T-cell (primary cell): ENCODE measurements around the gene REXO1. TPM values are rescaled to one million over a fixed set of nuclear protein-coding genes. Genes with fewer than 3 reads are reported as not detected.
"Not testable (repeated sequence)": the region's sequence is repeated elsewhere in the genome, so short reads cannot be mapped to it uniquely, and the experiment has no call there.

Experiments
- ATAC-seq, 4 experiments: fragments of 200-7000 bp in 3 of 4; fragments of 150-1000 bp in 1 of 4; cut with Tn5 transposase; replicated peaks in 1 of 4; 1 replicate in 3 of 4; 2 replicates in 1 of 4; pipeline ENCODE4 v1.10.0; 2021; ENCODE audit warnings: moderate library complexity in 3 of 4, mild to moderate bottlenecking in 2 of 4, moderate number of reproducible peaks in 1 of 4
- CTCF ChIA-PET, 2 donors: fragments of 300-600 bp; sonication (Branson Sonifier 250); formaldehyde crosslinking; loops; one replicate each; lab custom pipeline; 2022; ENCODE audit warnings: antibody characterized with exemption in 2 of 2; lab: Charles Lee
- POLR2A ChIA-PET, 2 donors: fragments of 300-600 bp; sonication (Branson Sonifier 250); formaldehyde crosslinking; loops; one replicate each; lab custom pipeline; 2022; ENCODE audit warnings: antibody characterized with exemption in 2 of 2; lab: Charles Lee
- DNase-seq, 35 experiments: peaks; one replicate each; pipeline versions ENCODE4 v3.0.0 to v3.0.0-alpha.2; 2013 to 2023
- H3K27ac ChIP-seq: one replicate; pipeline ENCODE4 v1.5.1; 2013; ENCODE audit warnings: low read length
- H3K27me3 ChIP-seq, 2 experiments: replicated peaks in 1 of 2; 1 replicate in 1 of 2; 2 replicates in 1 of 2; pipeline versions ENCODE4 v1.6.1 to v1.7.0; 2013; ENCODE audit warnings: low read length in 1 of 2, mixed read lengths in 1 of 2; ENCODE audit not compliant: control insufficient read depth in 2 of 2, insufficient read depth in 2 of 2; ENCODE audit errors: extremely low read depth in 1 of 2
- H3K36me3 ChIP-seq, 2 donors: 1 replicate in 1 of 2; 2 replicates in 1 of 2; pipeline versions ENCODE4 v1.6.1 to v1.7.0; 2013; ENCODE audit warnings: low read length in 1 of 2; ENCODE audit not compliant: control insufficient read depth in 2 of 2, insufficient read depth in 1 of 2; ENCODE audit errors: extremely low read depth in 1 of 2
- H3K4me1 ChIP-seq, 2 experiments: 1 replicate in 1 of 2; 2 replicates in 1 of 2; pipeline versions ENCODE4 v1.6.1 to v1.7.0; 2013; ENCODE audit warnings: low read length in 2 of 2, mixed read lengths in 1 of 2; ENCODE audit not compliant: insufficient read depth in 2 of 2, control insufficient read depth in 1 of 2; ENCODE audit errors: extremely low read depth in 1 of 2
- H3K4me3 ChIP-seq, 2 donors: 1 replicate in 1 of 2; 2 replicates in 1 of 2; pipeline versions ENCODE4 v1.5.1 to v1.7.0; 2013; ENCODE audit warnings: mild to moderate bottlenecking in 2 of 2, low read length in 1 of 2, moderate library complexity in 1 of 2; ENCODE audit not compliant: control insufficient read depth in 1 of 2; ENCODE audit errors: extremely low read depth in 1 of 2
- H3K9me3 ChIP-seq: 2 replicates; pipeline ENCODE4 v1.7.0; 2013
- H3K27ac Mint-ChIP-seq, 2 donors: one replicate each; pipeline ENCODE4 v1.8.0; 2020 to 2021; ENCODE audit warnings: mild to moderate bottlenecking in 2 of 2, mixed read lengths in 2 of 2
- H3K27me3 Mint-ChIP-seq, 2 donors: one replicate each; pipeline ENCODE4 v1.8.0; 2021 to 2022; ENCODE audit warnings: mixed read lengths in 2 of 2
- H3K36me3 Mint-ChIP-seq: one replicate; pipeline ENCODE4 v1.8.0; 2021; ENCODE audit warnings: mixed read lengths
- H3K4me1 Mint-ChIP-seq, 3 donors: one replicate each; pipeline ENCODE4 v1.8.0; 2020 to 2022; ENCODE audit warnings: mixed read lengths in 3 of 3, mild to moderate bottlenecking in 1 of 3
- H3K4me3 Mint-ChIP-seq, 3 donors: one replicate each; pipeline ENCODE4 v1.8.0; 2020 to 2022; ENCODE audit warnings: mild to moderate bottlenecking in 3 of 3, mixed read lengths in 3 of 3, moderate library complexity in 3 of 3
- H3K9me3 Mint-ChIP-seq, 3 donors: one replicate each; pipeline ENCODE4 v1.8.0; 2020 to 2022; ENCODE audit warnings: mixed read lengths in 3 of 3
- WGBS: methylation state at CpG from one replicate; pipeline ENCODE4 v1.1.5; 2013; ENCODE audit warnings: missing lambda C conversion rate; ENCODE audit not compliant: insufficient coverage; 5-methylcytosine and 5-hydroxymethylcytosine counted together
- total RNA-seq, 35 experiments: library from RNA in 6 of 35; stranded (reverse) in 6 of 35; fragments of 120-200 nt in 1 of 35; gene quantifications; one replicate each; pipeline versions ENCODE4 v1.2.1 to v1.2.4 and lab custom pipeline; 2013 to 2026

Gene REXO1
- total RNA-seq, 5 donors from 2014 or later (not counting 1 experiment from before 2014, with no cell fraction given): 68.4 to 97.5 (median 78.7) TPM

- H3K36me3 ChIP-seq: peaks cover 6 to 15% of the 10 kb centered on the region in 2 donors
- H3K9me3 ChIP-seq: no peaks in the 10 kb centered on the region
- WGBS: 9% methylated on average over 24 of the region's 31 CpGs
- Mint-ChIP-seq H3K36me3 (peaks cover 11% of the 10 kb centered on the region), H3K27ac (peak overlapping the region; percentile 95 to 99), H3K4me3 (peak overlapping the region; percentile 94 to 99 (median 97)), H3K9me3 (no peaks in the 10 kb centered on the region), H3K27me3 (no peaks in the 10 kb centered on the region), H3K4me1 (peaks cover 30 to 42% (median 32%) of the 10 kb centered on the region in 3 donors)
- H3K27ac ChIP-seq: peak overlapping the region; percentile 95
- ChIA-PET POLR2A (interaction anchor here in 1 of 2 donors (0.6 kb wide), 1 partner anchor 70 kb away, joined by 3 read pairs; no protein-coding TSS in a partner anchor), CTCF (no interaction called here)
- ATAC-seq (peak; percentile 38 to 72 (median 60)), DNase-seq (peak; percentile 54 to 92 (median 79))
- H3K4me3 ChIP-seq: peak overlapping the region; percentile 85 to 99
- H3K27me3 ChIP-seq: no peaks in the 10 kb centered on the region
- peaks cover 17 to 57% of the 10 kb centered on the region in 2 experiments for H3K4me1 ChIP-seq
Observed at GRCh38 chr19:1882089-1882785, 34.0 kb upstream of the REXO1 start.

GRCh38 chr19:1881393-1882088 is 33.3 kb upstream of the REXO1 start:
- peaks cover 6 to 15% of the 10 kb centered on the region in 2 donors for H3K36me3 ChIP-seq
- H3K36me3 Mint-ChIP-seq: peaks cover 11% of the 10 kb centered on the region
- H3K27me3 ChIP-seq, H3K27me3 Mint-ChIP-seq, POLR2A ChIA-PET, DNase-seq, H3K9me3 Mint-ChIP-seq, CTCF ChIA-PET, H3K9me3 ChIP-seq: not testable (repeated sequence)
- peak overlapping the region; percentile 94 to 99 (median 97) for H3K4me3 Mint-ChIP-seq
- H3K4me1 Mint-ChIP-seq: peaks cover 30 to 43% (median 33%) of the 10 kb centered on the region in 3 donors
- 25% methylated on average over 14 of the region's 44 CpGs for WGBS
- ATAC-seq: peak in 1 of 4 experiments; percentile 1
- peak overlapping the region; percentile 95 for H3K27ac ChIP-seq
- H3K4me1 ChIP-seq: peaks cover 18 to 61% of the 10 kb centered on the region in 2 experiments
- peak overlapping the region; percentile 95 to 99 for H3K27ac Mint-ChIP-seq
- peak overlapping the region; percentile 85 to 99 for H3K4me3 ChIP-seq

- ChIA-PET CTCF (no interaction called here), POLR2A (no interaction called here)
- Mint-ChIP-seq H3K27me3 (no peaks in the 10 kb centered on the region), H3K36me3 (peaks cover 11% of the 10 kb centered on the region), H3K27ac (peak overlapping the region; percentile 55 to 69), H3K4me1 (peaks cover 34 to 49% (median 38%) of the 10 kb centered on the region in 3 donors), H3K9me3 (no peaks in the 10 kb centered on the region), H3K4me3 (peak overlapping the region; percentile 41 to 49 (median 45))
- Histone ChIP-seq H3K27me3 (no peaks in the 10 kb centered on the region), H3K4me3 (no peak overlapping the region), H3K36me3 (peaks cover 6 to 15% of the 10 kb centered on the region in 2 donors), H3K9me3 (no peaks in the 10 kb centered on the region), H3K4me1 (peaks cover 20 to 61% of the 10 kb centered on the region in 2 experiments), H3K27ac (peak overlapping the region; percentile 23)
- 86% methylated on average over 19 of the region's 35 CpGs for WGBS
- no peak for DNase-seq
- no peak for ATAC-seq
Observed at GRCh38 chr19:1880611-1881392, 32.5 kb upstream of the REXO1 start.

- H3K27me3 Mint-ChIP-seq, H3K9me3 ChIP-seq, CTCF ChIA-PET, ATAC-seq, DNase-seq, H3K27me3 ChIP-seq, H3K4me3 ChIP-seq, H3K9me3 Mint-ChIP-seq, POLR2A ChIA-PET: not testable (repeated sequence)
- H3K4me1 Mint-ChIP-seq: peaks cover 39 to 55% (median 40%) of the 10 kb centered on the region in 3 donors
- Histone ChIP-seq H3K4me1 (peaks cover 20 to 57% of the 10 kb centered on the region in 2 experiments), H3K27ac (peak overlapping the region; percentile 23), H3K36me3 (peaks cover 6 to 15% of the 10 kb centered on the region in 2 donors)
- peak overlapping the region; percentile 44 to 55 for H3K27ac Mint-ChIP-seq
- WGBS: 87% methylated on average over 10 of the region's 17 CpGs
- H3K4me3 Mint-ChIP-seq: peak overlapping the region in 2 of 3 donors; percentile 13 to 45
- peaks cover 11% of the 10 kb centered on the region for H3K36me3 Mint-ChIP-seq
Observed at GRCh38 chr19:1879982-1880381, 31.7 kb upstream of the REXO1 start.

GRCh38 chr19:1878583-1878982 is 30.3 kb upstream of the REXO1 start:
- H3K9me3 ChIP-seq, ATAC-seq, H3K27me3 Mint-ChIP-seq, POLR2A ChIA-PET, H3K9me3 Mint-ChIP-seq, H3K4me3 ChIP-seq, H3K4me3 Mint-ChIP-seq, CTCF ChIA-PET, H3K36me3 Mint-ChIP-seq, H3K27ac ChIP-seq, H3K27me3 ChIP-seq, DNase-seq: not testable (repeated sequence)
- Mint-ChIP-seq H3K27ac (peak overlapping the region in 1 of 2 donors; percentile 22), H3K4me1 (peaks cover 40 to 58% (median 47%) of the 10 kb centered on the region in 3 donors)
- Histone ChIP-seq H3K36me3 (peaks cover 6 to 19% of the 10 kb centered on the region in 2 donors), H3K4me1 (peaks cover 28 to 54% of the 10 kb centered on the region in 2 experiments)
- WGBS: 86% methylated on average over 3 of the region's 8 CpGs

GRCh38 chr19:1877280-1877660 is 29.0 kb upstream of the REXO1 start:
- DNase-seq, H3K9me3 ChIP-seq, H3K4me3 Mint-ChIP-seq, H3K27ac Mint-ChIP-seq, ATAC-seq, H3K9me3 Mint-ChIP-seq, POLR2A ChIA-PET, H3K27me3 ChIP-seq, CTCF ChIA-PET, H3K36me3 Mint-ChIP-seq, H3K4me3 ChIP-seq, H3K27me3 Mint-ChIP-seq, H3K27ac ChIP-seq: not testable (repeated sequence)
- WGBS: 93% methylated on average over 16 of the region's 47 CpGs
- peaks cover 34 to 54% (median 38%) of the 10 kb centered on the region in 3 donors for H3K4me1 Mint-ChIP-seq
- peaks cover 23 to 54% of the 10 kb centered on the region in 2 experiments for H3K4me1 ChIP-seq
- H3K36me3 ChIP-seq: peaks cover 13 to 31% of the 10 kb centered on the region in 2 donors
